Central memory CD8-positive, alpha-beta T cell (primary cell): ENCODE measurements around the gene ARHGEF10L.

Source experiments
- ATAC-seq: fragments of 150-1000 bp; cut with Tn5 transposase; replicated peaks from 2 replicates; pipeline ENCODE4 v1.10.0; 2022; ENCODE audit warnings: mild to moderate bottlenecking, moderate FRiP score, moderate number of reproducible peaks; ENCODE audit not compliant: poor library complexity, severe bottlenecking; ENCODE audit errors: extremely low read depth
- DNase-seq, 2 donors: peaks; one replicate each; pipeline ENCODE4 v3.0.0; 2021; ENCODE audit warnings: low spot score in 2 of 2
- H3K27ac Mint-ChIP-seq: one replicate; pipeline ENCODE4 v1.8.0; 2022; ENCODE audit warnings: low read depth, mild to moderate bottlenecking, moderate library complexity, mixed read lengths
- H3K27me3 Mint-ChIP-seq: one replicate; pipeline ENCODE4 v1.8.0; 2022; ENCODE audit warnings: mixed read lengths
- H3K36me3 Mint-ChIP-seq: one replicate; pipeline ENCODE4 v1.8.0; 2022; ENCODE audit warnings: mild to moderate bottlenecking, moderate library complexity, mixed read lengths; ENCODE audit not compliant: insufficient read depth
- H3K4me1 Mint-ChIP-seq: one replicate; pipeline ENCODE4 v1.8.0; 2022; ENCODE audit warnings: mixed read lengths
- H3K4me3 Mint-ChIP-seq: one replicate; pipeline ENCODE4 v1.8.0; 2022; ENCODE audit warnings: mild to moderate bottlenecking, moderate library complexity, mixed read lengths
- H3K9me3 Mint-ChIP-seq: one replicate; pipeline ENCODE4 v1.8.0; 2022; ENCODE audit warnings: mixed read lengths

Gene ARHGEF10L

DNA sequence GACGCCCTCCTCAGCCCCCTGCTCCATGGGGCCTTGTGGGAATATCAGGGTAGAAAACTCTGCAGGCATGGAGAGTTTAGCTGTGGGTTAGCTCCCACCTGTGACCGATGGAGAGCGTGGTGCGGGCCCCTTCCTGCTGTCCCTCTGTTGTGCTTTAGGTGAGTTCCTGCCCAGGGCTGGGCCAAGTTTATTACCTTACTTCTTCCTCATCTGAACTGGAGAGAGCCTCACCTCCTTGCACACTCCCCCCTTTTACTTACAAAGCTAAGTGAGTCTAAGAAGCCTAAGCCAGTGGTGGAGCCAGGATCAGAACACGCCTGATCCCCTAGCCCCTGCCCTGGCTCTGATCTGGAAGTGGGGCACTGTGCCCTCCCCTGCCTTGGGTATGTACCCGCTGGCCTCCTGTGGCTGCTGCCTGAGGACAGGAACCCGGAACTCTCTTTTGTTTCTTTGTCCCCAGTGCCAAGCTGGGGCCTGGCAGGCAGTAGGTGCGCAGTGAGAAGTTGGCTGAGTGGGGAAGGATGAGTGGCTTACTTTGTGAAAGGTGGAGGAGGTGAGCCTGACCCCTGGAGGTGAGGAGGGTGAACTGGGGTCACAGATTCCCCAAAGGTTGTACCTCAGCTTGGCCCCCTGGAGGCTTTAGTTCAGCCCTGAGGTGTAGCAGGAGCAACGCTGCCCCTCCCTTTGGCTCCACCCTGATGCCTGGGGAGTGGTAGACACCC lies 32.9 kb downstream of the ARHGEF10L start:
- no peak overlapping the region for H3K4me3 Mint-ChIP-seq
- no peak overlapping the region for H3K27ac Mint-ChIP-seq
- ATAC-seq = no peak
- DNase-seq = no peak
- H3K4me1 Mint-ChIP-seq = no peaks in the 10 kb centered on the region
- no peaks in the 10 kb centered on the region for H3K9me3 Mint-ChIP-seq
- peaks cover 29% of the 10 kb centered on the region for H3K27me3 Mint-ChIP-seq
- no peaks in the 10 kb centered on the region for H3K36me3 Mint-ChIP-seq

DNA sequence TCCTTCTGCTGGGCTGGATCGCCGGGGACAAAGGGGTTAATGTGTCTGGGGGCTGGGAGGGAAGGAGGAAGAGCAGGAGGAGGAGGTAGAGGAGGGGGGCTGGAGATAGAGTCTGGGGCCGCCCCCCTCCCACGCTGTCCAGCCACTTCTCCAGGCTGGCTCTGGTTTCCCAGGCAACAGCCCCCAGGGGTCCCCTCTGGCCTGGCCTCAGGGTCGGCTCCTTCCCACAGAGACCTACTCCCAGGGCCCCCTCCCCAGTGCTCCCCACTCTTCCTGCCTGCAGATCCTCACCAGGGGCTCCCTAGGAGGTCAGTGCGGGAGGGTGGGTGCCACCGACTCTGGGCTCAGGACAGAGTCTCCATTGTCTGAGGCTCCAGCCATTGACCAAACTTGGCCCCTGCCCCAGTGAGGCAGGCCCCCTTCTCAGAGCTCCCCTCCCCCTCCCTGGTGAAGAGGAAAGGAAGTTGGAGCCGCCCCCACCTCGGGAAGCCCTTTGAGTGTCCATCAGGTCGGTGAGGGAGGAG lies 34.1 kb downstream of the ARHGEF10L start:
- ATAC-seq (no peak), DNase-seq (no peak)
- Mint-ChIP-seq H3K36me3 (no peaks in the 10 kb centered on the region), H3K9me3 (no peaks in the 10 kb centered on the region), H3K4me3 (no peak overlapping the region), H3K27me3 (peaks cover 20% of the 10 kb centered on the region), H3K27ac (no peak overlapping the region), H3K4me1 (no peaks in the 10 kb centered on the region)

DNA sequence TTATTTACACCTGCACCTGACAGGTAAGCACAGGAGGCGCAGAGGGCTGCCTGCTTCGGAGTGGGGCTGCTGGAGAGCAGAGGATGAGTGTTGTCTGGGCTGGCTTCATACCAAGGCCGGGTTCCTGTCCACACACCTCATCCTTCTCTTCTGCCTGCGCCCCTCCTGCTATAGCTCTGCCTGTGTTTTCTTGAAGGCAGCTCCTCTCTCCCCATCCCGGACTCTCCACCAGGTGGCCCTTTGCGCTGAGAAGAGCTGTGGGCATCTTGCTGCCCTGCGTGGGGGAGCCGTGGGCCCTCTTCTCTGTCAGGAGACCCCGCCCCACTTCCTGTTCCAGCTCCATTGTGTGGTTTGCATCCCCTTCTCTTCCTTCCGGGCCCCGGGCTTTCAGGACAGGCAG lies 35.0 kb downstream of the ARHGEF10L start:
- ATAC-seq (no peak), DNase-seq (no peak)
- H3K4me3 Mint-ChIP-seq = no peak overlapping the region
- no peaks in the 10 kb centered on the region for H3K4me1 Mint-ChIP-seq
- peaks cover 18% of the 10 kb centered on the region for H3K27me3 Mint-ChIP-seq
- H3K36me3 Mint-ChIP-seq = no peaks in the 10 kb centered on the region
- no peak overlapping the region for H3K27ac Mint-ChIP-seq
- no peaks in the 10 kb centered on the region for H3K9me3 Mint-ChIP-seq

- no peaks in the 10 kb centered on the region for H3K4me1 Mint-ChIP-seq
- H3K36me3 Mint-ChIP-seq = no peaks in the 10 kb centered on the region
- DNase-seq (no peak), ATAC-seq (no peak)
- H3K4me3 Mint-ChIP-seq = no peak overlapping the region
- H3K27me3 Mint-ChIP-seq = peaks cover 4% of the 10 kb centered on the region
- no peak overlapping the region for H3K27ac Mint-ChIP-seq
- H3K9me3 Mint-ChIP-seq = no peaks in the 10 kb centered on the region
Measured at GRCh38 chr1:17575797-17576518, 36.5 kb downstream of the ARHGEF10L start.

DNA sequence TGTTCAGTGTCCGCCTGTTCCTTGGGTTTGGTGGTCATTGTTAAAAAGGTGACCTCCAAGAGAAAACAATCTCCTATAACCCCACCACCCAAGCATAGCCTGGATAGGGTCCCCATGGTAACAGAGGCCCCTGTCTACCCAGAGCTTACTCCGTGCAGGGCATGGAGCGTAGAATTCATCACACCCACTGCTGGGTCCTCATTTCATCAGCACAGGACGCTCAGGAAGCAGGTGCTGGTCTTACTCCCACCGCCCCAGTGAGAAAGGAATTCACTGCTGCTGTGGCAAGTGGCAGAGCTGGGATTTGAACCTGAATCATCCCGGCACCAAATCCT lies 37.0 kb downstream of the ARHGEF10L start:
- H3K27me3 Mint-ChIP-seq = no peaks in the 10 kb centered on the region
- DNase-seq = no peak
- ATAC-seq = no peak
- H3K9me3 Mint-ChIP-seq = no peaks in the 10 kb centered on the region
- H3K27ac Mint-ChIP-seq = no peak overlapping the region
- no peaks in the 10 kb centered on the region for H3K36me3 Mint-ChIP-seq
- no peak overlapping the region for H3K4me3 Mint-ChIP-seq
- no peaks in the 10 kb centered on the region for H3K4me1 Mint-ChIP-seq

DNA sequence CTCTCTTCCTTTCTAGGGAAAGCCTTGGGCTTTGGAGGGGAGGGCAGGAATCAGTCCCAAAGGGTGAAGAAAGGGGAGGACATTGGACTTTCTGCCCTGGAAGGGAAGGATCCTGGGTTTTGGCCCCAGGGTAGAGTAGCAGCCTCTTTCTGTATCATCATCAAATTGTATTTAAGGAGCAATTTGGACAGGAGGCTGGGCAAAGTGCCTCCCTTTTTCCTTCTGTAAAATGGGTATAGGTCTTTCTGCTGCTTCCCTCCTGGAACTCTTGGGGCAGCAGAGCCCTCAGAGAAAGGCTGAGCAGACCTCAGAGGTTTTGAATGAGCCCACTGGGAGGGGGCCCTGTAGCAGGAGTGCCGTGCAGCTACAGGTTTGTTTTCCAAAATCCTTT lies 38.4 kb downstream of the ARHGEF10L start:
- ATAC-seq (no peak), DNase-seq (no peak)
- Mint-ChIP-seq H3K4me3 (no peak overlapping the region), H3K9me3 (no peaks in the 10 kb centered on the region), H3K36me3 (no peaks in the 10 kb centered on the region), H3K4me1 (no peaks in the 10 kb centered on the region), H3K27me3 (peaks cover 8% of the 10 kb centered on the region), H3K27ac (no peak overlapping the region)

GRCh38 chr1:17579951-17580939 lies 40.7 kb downstream of the ARHGEF10L start:
- H3K27ac Mint-ChIP-seq = no peak overlapping the region
- H3K36me3 Mint-ChIP-seq = no peaks in the 10 kb centered on the region
- no peak for DNase-seq
- peaks cover 23% of the 10 kb centered on the region for H3K27me3 Mint-ChIP-seq
- H3K9me3 Mint-ChIP-seq = no peaks in the 10 kb centered on the region
- H3K4me3 Mint-ChIP-seq = no peak overlapping the region
- no peaks in the 10 kb centered on the region for H3K4me1 Mint-ChIP-seq
- no peak for ATAC-seq

DNA sequence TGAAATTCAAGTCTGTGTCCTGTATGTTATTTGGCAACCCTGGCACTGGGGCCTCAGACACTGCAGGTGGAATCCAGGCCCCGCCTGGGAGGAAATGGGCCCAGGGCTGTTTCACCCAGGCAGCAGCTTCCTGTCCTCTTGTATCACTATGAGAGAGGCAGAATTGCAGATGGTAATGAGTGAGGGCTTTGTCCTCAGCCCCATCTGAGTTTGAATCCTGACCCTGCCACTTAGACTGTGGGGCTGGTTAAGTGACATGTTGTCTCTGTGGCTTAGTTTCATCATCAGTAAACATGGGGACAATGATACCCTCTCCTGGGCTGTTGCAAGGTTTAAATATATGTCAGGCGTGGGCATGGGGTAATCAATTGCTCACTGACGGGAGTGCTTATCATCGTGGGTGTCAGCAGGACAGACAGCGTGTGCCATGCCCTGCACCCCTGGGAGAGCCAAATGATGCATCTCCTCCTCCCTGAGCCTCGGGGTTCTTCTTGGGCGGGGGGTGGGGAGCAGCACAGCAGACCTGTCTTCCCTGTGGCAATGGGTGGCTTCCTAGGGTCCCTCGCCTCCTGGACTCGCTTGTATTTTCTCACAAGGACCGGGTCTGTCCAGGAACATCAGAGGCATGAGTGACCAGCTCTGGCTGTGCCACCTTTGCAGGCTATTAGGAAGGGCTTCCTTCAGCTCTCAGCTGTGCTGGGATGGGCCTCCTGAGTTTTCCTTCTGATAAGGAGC lies 42.1 kb downstream of the ARHGEF10L start:
- ATAC-seq (no peak), DNase-seq (no peak)
- Mint-ChIP-seq H3K27me3 (peaks cover 33% of the 10 kb centered on the region), H3K4me1 (no peaks in the 10 kb centered on the region), H3K9me3 (no peaks in the 10 kb centered on the region), H3K36me3 (no peaks in the 10 kb centered on the region), H3K27ac (no peak overlapping the region), H3K4me3 (no peak overlapping the region)

DNA sequence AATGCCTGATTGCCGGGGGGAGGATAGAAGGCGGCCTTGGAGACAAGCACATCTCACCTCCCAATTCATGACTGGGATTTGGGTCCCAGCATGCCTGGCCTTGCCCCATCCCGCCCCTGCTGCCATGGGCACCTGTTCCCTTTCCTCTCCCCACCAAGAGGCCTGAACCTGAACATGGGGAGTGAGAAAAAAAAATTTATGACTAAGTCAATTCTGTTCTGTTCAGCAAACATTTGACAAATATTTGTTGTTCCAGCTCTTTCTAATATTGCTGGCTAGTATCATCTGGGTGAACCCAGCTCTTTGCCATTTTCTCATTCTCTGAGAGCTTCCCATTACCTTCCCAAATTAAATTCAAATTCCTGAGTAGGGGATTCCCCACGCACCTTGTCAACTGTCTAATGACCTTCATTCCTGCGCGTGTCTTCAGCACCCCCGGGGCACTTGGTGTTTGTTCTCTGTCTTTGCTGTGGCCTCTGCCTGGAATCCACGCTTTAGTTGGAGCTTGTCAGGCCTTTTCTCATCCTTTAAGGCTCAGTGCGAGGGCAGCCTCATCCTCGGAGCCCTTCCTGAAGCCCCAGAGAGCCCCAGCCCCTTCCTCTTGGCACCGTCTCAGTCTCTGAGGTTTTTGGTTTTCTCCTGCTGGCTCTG lies 42.8 kb downstream of the ARHGEF10L start:
- ATAC-seq = no peak
- H3K4me1 Mint-ChIP-seq = no peaks in the 10 kb centered on the region
- H3K36me3 Mint-ChIP-seq = no peaks in the 10 kb centered on the region
- H3K27ac Mint-ChIP-seq = no peak overlapping the region
- H3K4me3 Mint-ChIP-seq = no peak overlapping the region
- no peak for DNase-seq
- H3K27me3 Mint-ChIP-seq = peaks cover 33% of the 10 kb centered on the region
- no peaks in the 10 kb centered on the region for H3K9me3 Mint-ChIP-seq

- no peak for DNase-seq
- Mint-ChIP-seq H3K36me3 (peaks cover 2% of the 10 kb centered on the region), H3K4me3 (no peak overlapping the region), H3K27ac (no peak overlapping the region), H3K9me3 (no peaks in the 10 kb centered on the region), H3K4me1 (no peaks in the 10 kb centered on the region), H3K27me3 (peaks cover 38% of the 10 kb centered on the region)
- ATAC-seq = no peak
Measured at GRCh38 chr1:17584539-17584938, 45.0 kb downstream of the ARHGEF10L start.

GRCh38 chr1:17585266-17585987 lies 45.9 kb downstream of the ARHGEF10L start:
- H3K9me3 Mint-ChIP-seq = no peaks in the 10 kb centered on the region
- peaks cover 2% of the 10 kb centered on the region for H3K36me3 Mint-ChIP-seq
- H3K27me3 Mint-ChIP-seq = peaks cover 47% of the 10 kb centered on the region
- no peaks in the 10 kb centered on the region for H3K4me1 Mint-ChIP-seq
- DNase-seq (no peak), ATAC-seq (no peak)
- no peak overlapping the region for H3K4me3 Mint-ChIP-seq
- H3K27ac Mint-ChIP-seq = no peak overlapping the region
